ENCODE measurements around the gene NR1D2. TPM values are rescaled to one million over a fixed set of nuclear protein-coding genes. Genes with fewer than 3 reads are reported as not detected.
"Not testable (repeated sequence)": the region's sequence is repeated elsewhere in the genome, so short reads cannot be mapped to it uniquely, and the experiment has no call there.

NR1D2 gene
- total RNA-seq (2014; rRNA removed; shearing (Covaris generic); ENCODE audit: low replicate concordance): 5.9 and 9.7 TPM in 2 replicates

GRCh38 chr3:23944861-23945662 lies at the start of gene NR1D2:
Gene NR1D2, plus strand, starts transcription at chr3:23945286. Its CDS starts 293 bp downstream, at chr3:23945579.
- H3K9me3 ChIP-seq: no peaks in the 10 kb centered on the region
- DNase-seq: peak; percentile 80
- H3K4me3 ChIP-seq: peak within 1 kb of the TSS; percentile 64
- H3K36me3 ChIP-seq: no peaks in the 10 kb centered on the region
- no peaks in the 10 kb centered on the region for H3K27me3 ChIP-seq

- no peak overlapping the region for H3K4me3 ChIP-seq
Measured at GRCh38 chr3:23900744-23901143, 44.3 kb upstream of the NR1D2 start.

GRCh38 chr3:23904545-23904944 lies 40.5 kb upstream of the NR1D2 start:
- H3K4me3 ChIP-seq: no peak overlapping the region
- H3K27me3 ChIP-seq: no peaks in the 10 kb centered on the region
- peaks cover 9% of the 10 kb centered on the region for H3K36me3 ChIP-seq
- H3K9me3 ChIP-seq: no peaks in the 10 kb centered on the region
- no peak for DNase-seq

More at GRCh38 chr3:23900744-23901143, 44.3 kb upstream of the NR1D2 start:
- H3K9me3 ChIP-seq: no peaks in the 10 kb centered on the region
- H3K27me3 ChIP-seq: no peaks in the 10 kb centered on the region
- H3K36me3 ChIP-seq: peaks cover 11% of the 10 kb centered on the region
- DNase-seq: no peak

- Histone ChIP-seq H3K27me3 (no peaks in the 10 kb centered on the region), H3K9me3 (no peaks in the 10 kb centered on the region), H3K4me3 (no peak overlapping the region), H3K36me3 (peaks cover 3% of the 10 kb centered on the region; the same call in 1 of the 2 replicates)
- DNase-seq: no peak
Measured at GRCh38 chr3:23909341-23909740, 35.7 kb upstream of the NR1D2 start.

- no peaks in the 10 kb centered on the region for H3K9me3 ChIP-seq
- H3K4me3 ChIP-seq: no peak overlapping the region
- H3K27me3 ChIP-seq: no peaks in the 10 kb centered on the region
- H3K36me3 ChIP-seq: no peaks in the 10 kb centered on the region; the same call in 1 of the 2 replicates
- no peak for DNase-seq
Measured at GRCh38 chr3:23911397-23911796, 33.7 kb upstream of the NR1D2 start.

- not testable (repeated sequence) for H3K4me3 ChIP-seq, DNase-seq, H3K36me3 ChIP-seq, H3K27me3 ChIP-seq, H3K9me3 ChIP-seq
Measured at GRCh38 chr3:23912335-23912734, 32.8 kb upstream of the NR1D2 start.

GRCh38 chr3:23913182-23913581 lies 31.9 kb upstream of the NR1D2 start:
- Histone ChIP-seq H3K9me3 (no peaks in the 10 kb centered on the region), H3K36me3 (peaks cover 10% of the 10 kb centered on the region), H3K27me3 (no peaks in the 10 kb centered on the region), H3K4me3 (no peak overlapping the region)
- no peak for DNase-seq

- no peak overlapping the region for H3K4me3 ChIP-seq
- no peaks in the 10 kb centered on the region for H3K27me3 ChIP-seq
- no peak for DNase-seq
- H3K36me3 ChIP-seq: peaks cover 19% of the 10 kb centered on the region
- no peaks in the 10 kb centered on the region for H3K9me3 ChIP-seq
Measured at GRCh38 chr3:23913873-23914743, 31.0 kb upstream of the NR1D2 start.

GRCh38 chr3:23915537-23916108 lies 29.5 kb upstream of the NR1D2 start:
- no peaks in the 10 kb centered on the region for H3K9me3 ChIP-seq
- H3K4me3 ChIP-seq: peak overlapping the region; percentile 96
- H3K36me3 ChIP-seq: peaks cover 34% of the 10 kb centered on the region
- no peak for DNase-seq
- H3K27me3 ChIP-seq: no peaks in the 10 kb centered on the region

- no peak for DNase-seq
Measured at GRCh38 chr3:23916152-23916885, 28.8 kb upstream of the NR1D2 start.

GRCh38 chr3:23916886-23917678 lies 28.0 kb upstream of the NR1D2 start, which contains the start of the genes NKIRAS1 and RPL15:
Gene NKIRAS1, minus strand, starts transcription at chr3:23916990. Its CDS starts 6,086 bp downstream, at chr3:23910904.
Gene RPL15, plus strand, starts transcription at chr3:23917132. Its CDS starts 728 bp downstream, at chr3:23917860.
- Histone ChIP-seq H3K9me3 (no peaks in the 10 kb centered on the region), H3K4me3 (peak within 1 kb of the TSS; percentile 96), H3K27me3 (no peaks in the 10 kb centered on the region), H3K36me3 (peaks cover 38% of the 10 kb centered on the region)
- DNase-seq: peak; percentile 95

More at GRCh38 chr3:23916152-23916885, 28.8 kb upstream of the NR1D2 start:
- peak overlapping the region; percentile 96 for H3K4me3 ChIP-seq
- no peaks in the 10 kb centered on the region for H3K27me3 ChIP-seq
- peaks cover 38% of the 10 kb centered on the region for H3K36me3 ChIP-seq
- H3K9me3 ChIP-seq: no peaks in the 10 kb centered on the region

- H3K4me3 ChIP-seq: peak overlapping the region; percentile 96
Measured at GRCh38 chr3:23917679-23918303, 27.3 kb upstream of the NR1D2 start.

GRCh38 chr3:23918331-23918730 lies 26.8 kb upstream of the NR1D2 start:
- Histone ChIP-seq H3K36me3 (peaks cover 38% of the 10 kb centered on the region), H3K4me3 (peak overlapping the region; percentile 96)
- not testable (repeated sequence) for H3K27me3 ChIP-seq, DNase-seq, H3K9me3 ChIP-seq

More at GRCh38 chr3:23917679-23918303, 27.3 kb upstream of the NR1D2 start:
- H3K36me3 ChIP-seq: peaks cover 38% of the 10 kb centered on the region
- not testable (repeated sequence) for H3K9me3 ChIP-seq, H3K27me3 ChIP-seq, DNase-seq

- H3K36me3 ChIP-seq: peaks cover 38% of the 10 kb centered on the region
- H3K4me3 ChIP-seq: peak overlapping the region; percentile 96
- no peaks in the 10 kb centered on the region for H3K27me3 ChIP-seq
- no peaks in the 10 kb centered on the region for H3K9me3 ChIP-seq
- no peak for DNase-seq
Measured at GRCh38 chr3:23919628-23920027, 25.5 kb upstream of the NR1D2 start.

- no peaks in the 10 kb centered on the region for H3K9me3 ChIP-seq
Measured at GRCh38 chr3:23920151-23920655, 24.9 kb upstream of the NR1D2 start.

More at GRCh38 chr3:23920151-23920655, 24.9 kb upstream of the NR1D2 start:
- Histone ChIP-seq H3K4me3 (no peak overlapping the region), H3K36me3 (peaks cover 38% of the 10 kb centered on the region), H3K27me3 (no peaks in the 10 kb centered on the region)
- DNase-seq: no peak
